LNCAP (cell line): ENCODE data around the gene GOSR2.
A peak's percentile ranks its signal among the peaks of the same experiment; 100 is the strongest.

Source experiments
- CTCF ChIP-seq: fragments of 450-650 bp; IDR thresholded peaks from 2 replicates; pipeline ENCODE4 v1.5.1; 2017; ENCODE audit warnings: mild to moderate bottlenecking

GOSR2 gene

GRCh38 chr17:46922804-46923635 lies at the start of gene GOSR2:
TSS of gene GOSR2 (plus strand) at chr17:46923160. CDS start at chr17:46923193, 33 bp downstream.
- TF ChIP-seq CTCF = no peak

- TF ChIP-seq CTCF = no peak
These were observed 48.9 kb upstream of the GOSR2 start for GRCh38 chr17:46873941-46874645.

GRCh38 chr17:46874906-46875305 lies 48.1 kb upstream of the GOSR2 start:
- TF ChIP-seq CTCF = no peak

- no peak for TF ChIP-seq CTCF
These were observed 47.1 kb upstream of the GOSR2 start for GRCh38 chr17:46875849-46876352.

GRCh38 chr17:46876353-46876887 lies 46.5 kb upstream of the GOSR2 start:
- TF ChIP-seq CTCF = peak; percentile 77

GRCh38 chr17:46876926-46877325 lies 46.0 kb upstream of the GOSR2 start:
- TF ChIP-seq CTCF = no peak

- no peak for TF ChIP-seq CTCF
These were observed 45.5 kb upstream of the GOSR2 start for GRCh38 chr17:46877466-46877865.
